GM21367 (cell line): ENCODE data around the gene LRG1.
"Not testable (repeated sequence)": the region's sequence is repeated elsewhere in the genome, so short reads cannot be mapped to it uniquely, and the experiment has no call there.

ENCODE experiments used
- ATAC-seq: cut with Tn5 transposase; IDR thresholded peaks from one replicate; pipeline ENCODE4 v1.9.1; 2021; ENCODE audit not compliant: unreplicated experiment

The LRG1 gene

DNA sequence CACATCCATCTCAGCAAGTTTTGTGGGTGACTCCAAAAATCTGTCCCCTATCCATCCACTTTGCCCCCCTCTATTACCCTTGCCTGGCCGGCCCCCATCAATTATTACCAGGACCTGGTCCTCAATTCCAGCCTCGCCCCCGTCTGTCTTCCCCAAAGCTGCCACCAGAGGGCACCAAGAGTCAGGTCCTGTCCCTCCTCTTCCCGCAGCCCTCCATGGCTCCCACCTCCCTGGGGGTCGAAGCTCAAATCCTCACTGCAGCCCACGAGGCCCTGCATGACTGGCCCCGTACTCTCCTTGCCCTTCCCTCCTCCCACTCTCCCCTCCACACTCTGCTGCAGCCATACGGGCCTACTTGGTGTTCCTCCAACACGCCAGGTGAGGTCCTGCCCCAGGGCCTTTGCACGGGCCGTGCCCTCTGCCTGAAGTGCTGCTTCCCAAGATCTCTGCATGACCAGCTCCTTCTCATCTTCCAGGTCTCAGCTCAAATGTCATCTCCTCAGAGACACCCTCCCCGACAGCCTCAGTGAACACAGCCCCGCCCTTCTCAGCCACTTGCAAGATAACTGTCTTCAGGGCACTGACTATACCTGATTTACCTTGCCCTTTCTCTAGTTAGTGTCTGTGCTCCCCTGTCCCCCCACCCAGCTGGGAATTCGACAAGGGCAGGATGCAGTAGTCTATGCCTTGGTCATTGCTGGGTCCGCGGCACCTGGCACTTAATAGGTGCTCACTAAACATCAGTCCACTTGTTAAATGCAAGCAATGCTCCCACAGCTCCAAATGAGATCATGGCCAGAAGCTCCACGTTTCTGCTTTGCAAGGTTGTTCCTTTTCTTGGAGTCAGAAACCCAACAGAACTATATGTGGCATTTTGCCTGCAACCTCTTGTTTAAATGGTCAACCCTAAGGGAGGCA lies 36.4 kb upstream of the LRG1 start:
- ATAC-seq: no peak

DNA sequence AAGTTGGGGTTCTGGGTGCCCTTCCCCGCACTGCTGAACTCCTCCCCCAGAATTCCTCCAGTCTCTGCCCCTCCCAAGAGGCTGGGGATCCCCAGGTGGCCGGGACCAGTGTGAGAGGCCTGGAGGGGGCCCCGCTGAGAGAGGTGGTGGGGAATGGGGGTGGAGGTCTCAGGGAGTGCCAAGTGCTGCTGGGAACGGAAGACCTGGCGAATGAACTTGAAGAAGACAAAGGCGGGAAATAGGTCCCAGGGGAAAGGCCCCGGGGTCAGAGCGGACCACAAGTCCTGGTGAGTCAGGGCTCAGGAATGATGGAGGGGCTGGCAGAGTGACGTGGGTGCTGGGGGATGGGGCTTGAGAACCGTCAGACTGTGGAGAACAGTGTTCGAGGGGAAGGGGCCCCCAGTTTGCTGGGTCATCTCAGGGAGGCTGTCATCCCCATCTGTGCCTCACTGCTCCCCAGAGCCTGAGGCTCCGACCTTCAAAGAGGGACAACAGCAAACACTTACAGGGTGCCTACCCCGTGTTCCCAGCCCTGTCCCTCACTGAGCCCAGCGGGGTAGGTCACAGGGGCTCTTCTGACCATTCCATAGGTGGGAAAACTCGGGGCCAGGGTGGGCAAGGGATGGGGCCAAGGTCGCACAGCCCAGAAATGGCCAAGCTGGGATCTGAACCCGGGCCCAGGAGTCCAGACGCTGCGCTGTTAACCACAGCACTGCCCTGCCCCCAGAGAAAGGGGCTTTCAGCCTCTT lies 35.6 kb upstream of the LRG1 start:
- ATAC-seq: no peak

DNA sequence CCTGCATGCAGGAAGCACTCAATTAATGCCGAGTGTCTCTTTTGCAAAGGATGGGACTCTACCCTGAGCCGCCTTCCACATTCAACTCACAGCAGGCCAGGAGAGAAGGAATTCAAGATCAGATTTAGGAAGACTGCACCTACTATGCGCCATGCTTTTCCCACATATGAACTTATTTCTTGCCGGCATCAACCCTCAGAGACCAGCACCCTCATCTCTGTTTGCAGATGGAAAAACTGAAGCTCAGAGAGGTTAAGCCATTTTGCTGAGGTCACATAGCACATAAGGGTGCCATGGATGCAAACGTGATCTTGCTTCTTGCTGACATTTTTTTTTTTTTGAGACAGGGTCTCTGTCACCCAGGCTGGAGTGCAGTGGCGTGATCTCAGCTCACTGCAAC lies 33.8 kb upstream of the LRG1 start:
- no peak for ATAC-seq

DNA sequence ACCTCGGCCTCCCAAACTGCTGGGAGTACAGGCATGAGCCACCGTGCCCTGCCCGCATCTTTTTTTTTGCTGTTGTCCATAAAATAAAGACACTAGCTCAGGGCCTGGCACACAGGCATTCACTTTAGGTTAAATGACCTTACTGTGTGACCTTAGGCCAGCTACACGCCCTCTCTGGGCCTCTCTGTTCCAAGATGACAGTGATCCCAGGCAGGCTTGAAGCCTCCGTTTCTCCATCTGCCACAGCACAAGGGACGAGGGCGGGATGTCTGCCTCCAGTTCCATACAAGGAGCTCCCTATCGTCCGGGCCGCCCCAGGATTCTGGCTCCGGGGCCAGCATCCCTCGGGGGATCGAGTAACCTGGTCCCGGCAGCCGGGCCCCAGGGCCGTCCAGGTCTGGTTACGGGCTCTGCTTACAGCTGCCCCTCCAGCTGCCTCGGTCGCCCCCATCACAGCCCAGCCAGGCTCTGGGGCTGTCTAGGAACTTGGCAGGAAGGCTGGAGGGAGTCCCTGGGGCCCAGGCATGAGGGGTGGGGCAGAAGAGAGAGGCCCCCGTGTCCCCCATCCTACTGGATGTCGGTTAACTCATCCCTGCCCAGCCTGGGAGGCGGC lies 31.6 kb upstream of the LRG1 start:
- no peak for ATAC-seq

DNA sequence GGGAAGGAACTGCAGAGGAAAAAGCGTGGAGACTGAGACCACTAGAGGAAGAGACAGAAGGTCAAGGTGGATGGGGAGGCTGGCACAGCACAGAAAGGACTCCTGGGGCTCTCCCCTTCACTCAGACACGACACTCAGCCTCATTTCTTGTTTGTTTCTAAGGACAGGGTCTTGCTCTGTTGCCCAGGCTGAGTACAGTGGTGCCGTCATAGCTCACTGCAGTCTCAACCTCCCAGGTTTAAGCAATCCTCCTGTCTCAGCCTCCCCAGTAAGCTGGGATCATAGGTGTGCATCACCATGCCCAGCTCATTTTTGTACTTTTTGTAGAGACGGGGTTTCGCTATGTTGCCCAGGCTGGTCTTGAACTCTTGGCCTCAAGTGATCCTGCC lies 31.1 kb upstream of the LRG1 start:
- ATAC-seq: no peak

DNA sequence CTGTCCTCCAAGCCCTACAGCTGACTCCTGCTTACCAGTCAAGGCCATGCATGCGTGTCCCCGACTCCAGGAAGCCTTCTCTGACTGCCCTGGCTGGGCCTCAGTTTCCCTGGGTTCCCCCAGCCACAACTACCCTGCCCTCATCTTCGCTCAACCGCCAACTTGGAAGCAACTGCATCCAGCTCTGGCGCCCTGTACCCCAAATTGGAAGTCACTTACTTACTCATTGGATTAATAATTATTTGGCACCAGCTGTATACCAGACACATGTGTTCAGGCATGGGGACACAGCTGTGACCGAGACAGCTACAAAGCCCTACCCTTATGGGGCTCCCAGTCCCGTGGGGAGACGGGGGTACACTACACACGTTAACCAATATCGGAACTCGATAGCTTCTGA lies 30.6 kb upstream of the LRG1 start:
- ATAC-seq: no peak

DNA sequence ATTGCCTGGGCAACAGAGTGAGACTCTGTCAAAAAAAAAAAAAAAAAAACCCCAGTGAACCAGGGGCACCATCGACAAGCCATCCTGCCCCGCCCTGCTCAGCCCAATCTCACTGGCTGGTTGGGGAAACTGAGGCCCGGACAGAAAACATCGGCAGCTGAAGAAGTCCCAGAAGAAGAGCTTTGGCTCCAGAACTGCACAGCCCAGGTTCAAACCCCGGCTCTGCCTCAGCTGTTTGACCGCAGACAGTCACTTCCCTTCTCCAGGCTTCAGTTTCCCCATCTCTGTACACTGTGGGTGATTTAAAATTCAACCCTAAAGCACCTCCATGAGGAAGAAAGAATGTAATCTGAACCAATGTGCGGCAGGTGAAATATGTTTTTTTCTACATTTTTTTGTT lies 29.1 kb upstream of the LRG1 start:
- no peak for ATAC-seq

DNA sequence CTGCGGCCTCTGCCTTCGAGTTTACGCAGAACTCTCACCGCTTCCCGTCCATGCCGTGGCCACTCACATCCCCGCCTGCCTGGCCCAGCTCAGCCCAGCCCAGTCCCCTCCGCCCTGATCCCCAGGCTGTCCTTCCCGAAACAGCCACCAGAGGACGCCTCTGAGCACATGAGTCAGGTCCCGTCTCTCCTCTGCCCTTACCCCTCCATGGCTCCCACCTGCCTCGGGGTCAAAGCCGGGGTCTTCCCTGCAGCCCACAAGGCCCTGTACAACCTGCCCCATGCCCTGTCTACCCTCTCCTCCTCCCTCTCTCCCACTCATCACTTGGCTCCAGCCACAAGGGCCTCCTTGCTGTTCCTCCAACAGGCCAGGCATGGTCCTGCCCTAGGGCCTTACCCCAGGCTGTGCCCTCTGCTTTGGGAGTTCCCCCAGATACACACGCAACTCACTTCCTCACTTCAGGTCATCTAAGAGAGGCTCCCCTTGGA lies 27.8 kb upstream of the LRG1 start:
- ATAC-seq: no peak

DNA sequence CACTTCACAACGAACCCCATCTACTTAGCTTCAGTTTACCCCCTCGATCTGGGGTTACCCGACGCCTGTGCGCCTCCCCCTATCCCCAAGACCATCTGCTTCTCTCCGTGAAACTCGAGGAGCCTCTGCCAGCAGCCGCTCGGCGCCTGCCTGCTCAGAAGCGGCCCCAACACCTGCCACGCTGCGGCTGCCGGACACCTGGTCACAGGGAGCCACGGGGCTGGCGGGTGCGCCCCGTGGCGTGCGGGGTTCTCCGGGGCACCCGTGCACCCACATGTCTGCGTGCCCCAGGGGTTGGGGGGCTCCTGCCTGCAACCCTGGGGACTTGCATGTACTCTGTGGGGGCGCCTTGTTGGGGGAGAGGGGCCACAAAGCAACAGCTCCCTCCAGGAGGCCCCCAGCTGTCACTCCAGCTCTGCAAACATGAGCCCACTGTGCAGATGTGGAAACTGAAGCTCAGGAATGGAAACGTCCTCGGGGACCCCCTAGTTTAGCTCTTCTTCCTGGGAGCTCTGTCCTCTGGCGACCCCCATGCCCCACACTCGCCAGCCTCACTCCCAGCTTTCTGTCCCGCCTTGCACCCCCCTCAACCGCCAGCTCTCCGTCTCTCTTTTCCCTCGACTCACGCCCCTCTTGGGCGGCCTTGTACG lies 26.7 kb upstream of the LRG1 start:
- no peak for ATAC-seq

DNA sequence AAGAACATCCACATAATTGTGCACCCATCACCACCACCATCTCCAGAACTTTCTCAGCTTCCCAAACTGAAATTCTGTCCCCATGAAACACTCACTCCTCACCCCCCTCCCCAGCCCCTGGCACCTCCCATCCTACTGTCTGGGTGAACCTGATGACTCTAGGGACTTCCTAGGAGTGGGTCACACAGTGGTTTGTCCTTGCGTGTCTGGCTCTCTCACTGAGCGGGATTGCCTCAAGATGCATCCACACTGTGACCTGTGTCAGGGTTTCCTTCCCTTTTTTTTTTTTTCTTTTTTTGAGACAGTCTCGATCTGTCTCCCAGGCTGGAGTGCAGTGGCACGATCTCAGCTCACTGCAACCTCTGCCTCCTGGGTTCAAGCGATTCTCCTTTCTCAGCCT lies 23.7 kb upstream of the LRG1 start:
- ATAC-seq: not testable (repeated sequence)

DNA sequence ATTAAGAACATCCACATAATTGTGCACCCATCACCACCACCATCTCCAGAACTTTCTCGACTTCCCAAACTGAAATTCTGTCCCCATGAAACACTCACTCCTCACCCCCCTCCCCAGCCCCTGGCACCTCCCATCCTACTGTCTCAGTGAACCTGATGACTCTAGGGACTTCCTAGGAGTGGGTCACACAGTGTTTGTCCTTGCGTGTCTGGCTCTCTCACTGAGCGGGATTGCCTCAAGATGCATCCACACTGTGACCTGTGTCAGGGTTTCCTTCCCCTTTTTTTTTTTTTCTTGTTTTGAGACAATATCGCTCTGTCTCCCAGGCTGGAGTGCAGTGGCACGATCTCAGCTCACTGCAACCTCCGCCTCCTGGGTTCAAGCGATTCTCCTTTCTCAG lies 22.2 kb upstream of the LRG1 start:
- ATAC-seq: not testable (repeated sequence)

DNA sequence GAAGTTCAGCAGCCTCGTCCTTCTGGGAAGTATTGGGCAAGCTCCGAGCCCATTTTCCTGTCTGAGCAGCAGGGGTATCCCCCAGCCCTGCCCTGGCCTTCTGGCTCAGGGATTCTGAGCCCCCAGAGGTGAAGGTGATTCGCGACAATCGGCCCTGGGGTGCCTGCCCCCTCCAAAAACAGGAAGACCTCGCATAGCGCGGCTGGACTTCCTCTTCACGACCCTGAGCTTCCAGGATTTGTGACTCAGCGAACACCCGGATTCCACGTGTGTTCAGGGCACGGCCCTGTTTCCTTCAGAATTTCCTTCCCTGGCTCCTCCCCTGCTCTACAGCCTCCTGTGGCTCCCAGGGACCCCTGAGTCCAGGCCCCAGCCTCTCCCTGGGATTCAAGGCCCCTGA lies 19.7 kb upstream of the LRG1 start, which contains the start of gene SEMA6B:
TSS of gene SEMA6B (minus strand) at position 116 of the 400 bp plus-strand sequence. CDS start 1,227 bp downstream, outside the sequence.
- no peak for ATAC-seq

DNA sequence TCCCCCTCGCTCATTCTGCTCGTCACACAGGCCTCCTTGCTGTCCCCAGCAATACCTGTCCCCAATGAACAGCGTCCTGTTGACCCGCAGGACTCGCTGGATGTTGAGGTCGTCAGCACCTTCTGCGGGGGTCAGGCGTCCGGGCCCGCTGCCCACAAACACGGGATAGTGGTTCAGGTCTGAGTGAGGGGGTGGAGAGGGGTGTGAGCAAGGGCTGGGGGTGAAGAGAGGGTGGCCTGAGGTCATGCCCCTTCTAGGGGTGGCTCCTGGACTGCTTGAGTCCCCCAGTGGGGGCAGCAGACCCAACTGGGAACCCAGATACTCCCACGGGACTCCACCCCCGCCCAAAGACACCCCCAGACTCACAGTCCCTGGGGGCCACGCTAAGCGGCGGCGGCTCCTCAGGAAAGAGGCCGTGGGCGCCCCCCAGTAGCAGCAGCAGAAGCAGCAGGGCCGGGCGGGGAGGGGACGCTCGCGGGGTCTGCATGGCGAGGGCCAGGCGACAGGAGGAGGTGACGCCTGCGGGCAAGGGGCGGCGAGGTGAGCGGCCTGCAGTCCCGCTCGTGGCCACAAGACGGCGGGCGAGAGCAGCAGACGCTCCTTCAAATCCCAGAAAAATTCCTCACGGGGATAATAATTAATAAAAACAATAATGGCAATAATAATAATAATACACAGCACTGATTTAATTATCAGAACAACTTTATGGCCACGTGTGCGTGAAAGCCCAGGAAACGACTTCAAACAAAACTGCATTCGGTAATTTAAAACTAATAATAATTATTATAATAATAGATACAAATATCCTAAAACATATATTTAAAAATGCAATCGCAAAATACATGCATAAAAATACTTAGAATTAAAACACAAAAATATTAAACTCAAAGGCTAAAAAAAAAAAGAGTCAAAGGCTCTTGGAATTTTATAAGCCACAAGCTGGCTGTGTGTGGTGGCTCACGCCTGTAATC lies 18.4 kb upstream of the LRG1 start:
- ATAC-seq: no peak

DNA sequence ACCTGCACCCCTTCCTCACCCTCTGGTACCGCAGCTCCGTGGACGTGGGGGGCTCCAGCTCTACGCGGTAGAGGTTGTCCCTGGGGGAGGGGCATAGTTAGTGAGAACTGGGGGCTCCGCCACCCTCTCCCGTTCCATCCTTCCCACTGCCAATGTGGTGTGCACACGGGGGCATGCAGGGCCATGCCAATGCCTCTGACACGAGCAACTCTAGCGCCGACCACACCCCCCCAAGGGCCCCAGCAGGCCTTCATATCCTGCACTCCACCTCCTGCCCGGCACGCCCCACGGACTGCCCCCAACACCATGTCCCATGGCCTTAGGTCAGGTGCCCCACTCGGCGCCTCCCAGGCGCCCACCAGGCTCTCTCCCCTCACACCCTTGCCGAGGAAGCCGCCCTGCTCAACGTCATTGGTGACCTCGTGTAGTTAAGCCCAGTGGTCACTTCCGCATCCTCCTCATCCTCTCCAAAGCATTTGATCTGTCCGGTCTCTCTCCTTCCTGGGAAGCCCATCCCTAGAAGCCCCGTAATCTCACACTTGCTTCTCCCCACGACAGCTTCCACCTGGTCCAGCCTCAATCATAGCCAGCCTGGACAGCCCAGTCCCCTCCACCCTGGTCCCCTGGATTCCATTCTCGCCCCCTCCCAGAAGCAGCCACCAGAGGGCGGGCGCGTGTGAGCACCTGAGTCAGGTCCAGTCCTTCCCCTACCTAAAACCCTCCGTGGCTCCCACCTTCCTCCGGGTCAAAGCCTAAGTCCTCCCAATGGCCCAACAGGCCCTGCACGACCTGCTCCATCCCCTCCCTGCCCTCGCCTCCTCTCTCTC lies 17.5 kb upstream of the LRG1 start:
- ATAC-seq: no peak

DNA sequence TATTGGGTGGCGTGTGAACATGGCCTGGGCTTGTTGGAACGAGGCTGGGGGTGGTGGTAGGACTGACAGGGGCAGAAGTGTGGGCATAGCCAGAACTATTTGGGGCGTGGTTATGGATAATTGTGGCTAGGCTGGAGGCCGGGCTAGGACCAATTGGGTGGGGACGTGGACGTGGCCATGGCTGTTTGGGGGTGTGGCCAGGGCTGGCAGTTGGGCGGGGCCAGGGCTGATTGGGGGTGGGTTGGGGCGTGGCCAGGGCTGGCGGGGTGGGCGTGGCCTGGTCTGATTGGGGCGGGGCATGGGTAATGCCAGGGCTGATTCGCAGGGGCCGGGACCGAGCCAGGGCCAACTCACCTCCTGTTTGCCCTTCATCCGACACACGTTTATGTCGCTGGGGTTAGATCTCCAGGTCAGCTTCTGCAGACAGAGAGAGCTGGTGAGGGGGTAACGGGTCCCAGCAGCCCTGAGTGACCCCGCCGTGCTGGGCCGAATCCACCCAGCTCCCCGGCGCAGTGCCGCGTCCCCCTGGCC lies 16.8 kb upstream of the LRG1 start:
- ATAC-seq: no peak

DNA sequence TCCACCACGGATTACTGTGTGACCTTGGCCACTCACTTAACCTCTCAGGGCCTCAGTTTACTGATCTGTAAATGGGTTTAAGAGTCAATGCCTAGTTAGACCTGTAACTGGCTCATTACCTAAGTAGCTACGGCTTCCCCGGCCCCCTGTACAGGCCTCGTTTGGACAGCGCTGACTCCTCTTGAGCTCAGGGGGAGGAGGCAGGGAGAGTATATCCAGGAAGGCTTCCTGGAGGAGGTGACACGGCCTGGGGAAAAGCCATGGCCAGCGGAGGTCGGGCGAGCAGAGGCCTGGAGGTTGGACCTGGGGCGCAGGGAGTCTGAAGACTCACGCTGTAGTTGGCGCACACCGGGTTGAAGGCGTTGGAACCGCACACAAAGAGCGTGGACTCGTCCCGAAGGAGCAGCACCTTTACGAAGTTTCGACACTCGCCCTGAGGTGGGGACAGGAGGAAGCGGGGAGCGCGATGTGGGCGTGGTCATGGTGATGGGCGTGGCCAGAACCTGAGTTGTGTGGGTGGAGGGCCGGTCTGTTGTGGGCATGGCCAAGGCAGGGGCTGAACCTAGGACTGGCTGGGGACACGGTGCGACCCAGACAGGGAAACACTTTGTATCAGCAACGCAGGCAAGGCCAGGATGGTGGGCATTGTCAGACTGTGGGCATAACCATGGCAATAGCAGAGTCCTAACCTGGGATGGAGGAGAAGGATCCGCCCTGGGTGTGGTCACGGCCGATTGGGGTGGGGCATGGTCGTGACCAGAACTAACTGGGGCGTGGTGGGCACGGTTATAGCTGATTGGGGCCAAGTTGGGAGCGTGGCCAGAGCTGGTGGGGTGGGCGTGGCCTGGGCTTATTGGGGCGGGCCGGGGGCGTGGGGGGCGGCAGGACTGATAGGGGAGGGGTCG lies 16.1 kb upstream of the LRG1 start:
- no peak for ATAC-seq

DNA sequence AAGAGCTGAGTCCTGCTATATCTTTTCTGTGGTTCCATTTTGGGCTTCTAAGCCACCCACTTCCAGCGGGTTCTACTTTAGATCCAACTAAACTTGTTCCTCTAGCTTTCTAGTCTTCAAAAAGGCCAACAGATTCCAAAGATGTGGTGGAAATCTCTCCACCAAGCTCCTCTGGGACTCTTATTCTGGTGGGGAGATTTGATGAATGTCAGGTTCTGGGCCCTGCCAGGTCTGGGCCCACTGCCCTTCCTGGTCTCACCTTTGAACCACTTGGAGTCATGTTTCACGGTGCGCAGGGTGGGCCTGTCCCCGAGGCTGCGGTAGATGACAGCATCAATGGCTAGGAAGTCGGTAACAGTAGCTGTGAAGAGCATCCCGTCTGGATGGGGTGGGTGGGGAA lies 14.9 kb upstream of the LRG1 start:
- ATAC-seq: no peak

DNA sequence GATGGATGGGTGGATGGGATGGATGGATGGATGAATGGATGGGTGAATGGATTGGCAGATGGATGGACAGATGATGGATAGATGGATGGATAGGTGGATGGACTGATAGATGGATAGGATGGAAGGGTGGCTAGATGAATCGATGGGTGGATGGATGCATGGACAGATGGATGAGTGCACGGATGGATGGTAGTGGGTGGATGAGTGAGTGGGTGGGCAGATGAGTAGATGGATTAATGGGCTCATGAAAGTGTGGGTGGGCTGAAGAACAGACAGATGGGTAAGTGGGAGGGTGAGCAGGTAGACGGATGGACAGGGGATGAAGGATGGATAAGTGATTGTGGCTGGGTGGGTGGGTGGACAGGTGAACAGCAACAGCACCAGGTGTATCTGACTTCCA lies 13.9 kb upstream of the LRG1 start:
- no peak for ATAC-seq
